ENCODE measurements around the gene STK11. TPM values are rescaled to one million over a fixed set of nuclear protein-coding genes. Genes with fewer than 3 reads are reported as not detected.

STK11 gene
- total RNA-seq, 4 donors from 2014 or later = 22.8 to 71.8 (median 31.9) TPM

- no peak for TF ChIP-seq CTCF (IDR thresholded peaks at IDR 0.05; ENCODE audit: low read depth)
Measured at GRCh38 chr19:1264801-1265614, 59.4 kb downstream of the STK11 start.

- no peak for TF ChIP-seq CTCF (IDR thresholded peaks at IDR 0.05; ENCODE audit: low read depth)
Measured at GRCh38 chr19:1265615-1266128, 60.1 kb downstream of the STK11 start.

GRCh38 chr19:1266129-1266915 is 60.7 kb downstream of the STK11 start:
- TF ChIP-seq CTCF (IDR thresholded peaks at IDR 0.05; ENCODE audit: low read depth) = no peak

GRCh38 chr19:1266916-1267476 is 61.4 kb downstream of the STK11 start:
- TF ChIP-seq CTCF (IDR thresholded peaks at IDR 0.05; ENCODE audit: low read depth) = no peak

- TF ChIP-seq CTCF (IDR thresholded peaks at IDR 0.05; ENCODE audit: low read depth) = no peak
Measured at GRCh38 chr19:1267477-1268225, 62.1 kb downstream of the STK11 start.

- TF ChIP-seq CTCF (IDR thresholded peaks at IDR 0.05; ENCODE audit: low read depth) = no peak
Measured at GRCh38 chr19:1268226-1269064, 62.9 kb downstream of the STK11 start.

Measured in subcutaneous adipose tissue (tissue), 4 donors.